HG03520 (cell line): ENCODE measurements around the gene LRRC9.
"Not testable (repeated sequence)": the region's sequence is repeated elsewhere in the genome, so short reads cannot be mapped to it uniquely, and the experiment has no call there.

Experiments
- ATAC-seq: cut with Tn5 transposase; IDR thresholded peaks from one replicate; pipeline ENCODE4 v1.9.1; 2021; ENCODE audit warnings: mild to moderate bottlenecking, moderate library complexity; ENCODE audit not compliant: unreplicated experiment

LRRC9 gene

GRCh38 chr14:59952141-59952540, 32.2 kb downstream of the LRRC9 start:
- not testable (repeated sequence) for ATAC-seq

DNA sequence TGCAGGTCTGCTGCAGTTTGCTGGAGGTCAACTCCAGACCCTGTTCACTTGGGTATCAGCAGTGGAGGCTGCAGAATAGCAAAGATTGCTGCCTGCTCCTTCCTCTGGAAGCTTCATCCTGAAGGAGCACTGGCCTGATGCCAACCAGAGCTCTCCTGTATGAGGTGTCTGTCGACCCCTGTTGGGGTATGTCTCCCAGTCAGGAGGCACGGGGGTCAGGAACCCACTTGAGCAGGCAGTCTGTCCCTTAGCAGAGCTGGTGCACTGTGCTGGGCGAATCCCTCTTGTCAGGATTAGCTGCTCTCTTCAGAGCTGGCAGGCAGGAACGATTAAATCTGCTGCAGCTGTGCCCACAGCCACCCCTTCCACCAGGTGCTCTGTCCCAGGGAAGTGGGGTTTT, 37.9 kb downstream of the LRRC9 start:
- ATAC-seq: not testable (repeated sequence)

DNA sequence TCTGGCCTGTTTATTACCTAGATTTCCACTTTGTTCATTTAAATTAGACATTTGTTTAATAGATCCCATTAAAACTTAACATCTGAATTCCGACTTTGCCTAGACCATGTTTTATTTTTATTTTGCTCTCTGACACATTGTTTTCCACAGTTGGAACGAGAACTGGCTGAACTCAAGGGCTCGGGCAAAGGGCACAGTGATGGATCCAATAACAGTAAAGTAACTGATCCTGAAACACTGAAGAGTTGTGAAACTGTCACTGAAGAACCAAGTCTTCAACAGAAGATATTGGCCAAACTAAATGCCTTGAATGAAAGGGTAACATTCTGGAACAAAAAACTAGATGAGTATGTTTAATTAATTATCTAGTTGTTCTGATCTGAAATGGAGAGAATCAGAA, 39.7 kb downstream of the LRRC9 start:
- ATAC-seq: no peak

- ATAC-seq: peak; percentile 49
Measured at GRCh38 chr14:59961518-59962062, 41.6 kb downstream of the LRRC9 start.

DNA sequence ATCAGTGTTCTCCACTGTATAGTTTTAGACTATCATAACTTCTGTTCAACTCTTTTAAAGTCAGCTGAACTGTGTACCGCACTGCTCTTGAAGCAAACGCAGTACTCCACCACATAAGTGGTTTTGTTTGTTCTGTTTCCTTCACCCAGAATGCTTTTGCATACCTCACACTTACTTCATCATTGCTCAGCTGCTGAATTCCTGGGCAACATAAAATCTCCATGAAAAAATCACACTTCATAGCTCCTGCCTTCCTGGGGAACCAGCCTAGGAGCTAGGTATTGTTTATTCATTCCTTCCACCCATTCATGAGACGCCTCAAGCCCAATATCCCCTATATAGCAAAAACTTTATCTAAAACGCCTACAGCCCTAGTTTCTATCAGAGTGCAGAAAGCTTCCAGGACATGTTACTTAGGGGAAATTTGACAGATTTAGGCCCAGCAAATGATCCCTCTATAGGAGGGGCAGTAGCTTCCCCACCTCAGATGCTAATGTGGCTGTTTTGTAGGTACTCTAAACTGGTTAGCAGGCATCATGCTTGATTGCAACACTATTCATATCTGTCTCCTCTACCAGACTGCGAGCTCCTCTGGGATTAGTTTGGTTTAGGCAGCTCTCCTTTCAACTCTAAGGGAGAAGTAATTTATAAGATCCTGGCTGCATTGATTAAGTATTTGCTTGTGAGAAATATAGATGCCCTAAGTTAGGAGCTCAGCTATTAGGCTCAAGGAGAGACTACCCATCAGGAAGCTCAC, 44.5 kb downstream of the LRRC9 start:
- peak; percentile 5 for ATAC-seq

DNA sequence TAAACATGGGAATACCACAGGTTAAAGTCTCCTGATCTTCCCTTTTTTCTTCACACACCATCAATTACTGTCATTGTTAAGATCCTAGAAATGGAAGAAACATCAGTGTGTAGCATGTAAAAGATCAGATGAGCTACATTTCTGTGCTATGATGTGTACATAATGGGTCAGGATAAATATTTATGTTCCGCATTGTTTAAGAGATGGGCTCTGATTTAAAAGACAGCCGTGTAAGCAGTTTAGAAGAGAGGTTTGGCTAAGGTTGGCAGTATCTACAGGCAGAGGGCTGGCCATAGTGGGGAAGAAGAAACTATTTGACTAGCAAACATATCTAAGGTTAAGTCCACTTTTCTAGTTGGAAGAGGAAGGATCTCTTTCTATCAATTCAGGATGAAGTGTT, 49.4 kb downstream of the LRRC9 start:
- ATAC-seq: no peak

DNA sequence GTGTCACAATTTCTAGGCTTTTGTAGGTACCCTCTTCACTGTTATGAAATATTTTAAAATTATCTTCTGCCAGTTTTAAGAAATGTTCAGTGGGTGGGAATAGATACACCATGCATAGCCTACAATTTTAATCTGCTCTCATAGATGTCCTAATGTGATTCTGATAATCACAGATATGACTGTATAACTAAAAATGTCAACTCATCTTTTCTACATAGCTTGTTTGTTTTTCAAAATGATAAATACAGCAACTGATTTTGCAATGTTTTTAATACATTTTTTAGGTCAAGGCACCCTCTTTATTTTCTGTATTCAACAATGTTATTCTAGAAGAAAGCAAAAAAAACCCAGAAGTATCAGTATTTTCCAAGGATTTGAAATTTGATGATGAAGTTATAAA, 61.6 kb downstream of the LRRC9 start:
- ATAC-seq: no peak

- ATAC-seq: no peak
Measured at GRCh38 chr14:59983048-59983447, 63.1 kb downstream of the LRRC9 start.

DNA sequence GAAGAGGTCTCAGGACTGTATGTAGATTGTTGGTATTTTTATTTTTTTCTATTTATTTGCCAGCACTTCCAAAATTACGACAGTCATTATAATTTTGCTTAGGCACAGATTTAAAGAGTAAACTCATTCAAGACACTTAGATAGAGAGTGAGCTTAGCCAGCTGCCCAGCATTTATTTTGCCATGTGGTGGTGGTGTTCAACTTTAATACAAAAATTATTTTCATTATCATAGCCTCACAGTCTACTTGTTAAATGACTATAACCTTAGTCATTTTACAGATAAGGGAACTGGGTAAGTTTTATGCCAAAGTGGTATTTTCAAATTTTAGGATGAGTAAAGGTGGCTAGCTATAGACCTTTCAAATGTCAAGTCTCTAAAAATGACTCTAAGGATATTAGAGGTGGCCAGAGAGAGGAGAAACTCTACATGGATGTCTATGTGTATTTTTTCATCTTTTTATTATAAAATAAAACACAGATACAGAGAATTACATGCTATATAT, 66.7 kb downstream of the LRRC9 start:
- ATAC-seq: no peak

GRCh38 chr14:59997449-59997848, 77.5 kb downstream of the LRRC9 start:
- no peak for ATAC-seq

DNA sequence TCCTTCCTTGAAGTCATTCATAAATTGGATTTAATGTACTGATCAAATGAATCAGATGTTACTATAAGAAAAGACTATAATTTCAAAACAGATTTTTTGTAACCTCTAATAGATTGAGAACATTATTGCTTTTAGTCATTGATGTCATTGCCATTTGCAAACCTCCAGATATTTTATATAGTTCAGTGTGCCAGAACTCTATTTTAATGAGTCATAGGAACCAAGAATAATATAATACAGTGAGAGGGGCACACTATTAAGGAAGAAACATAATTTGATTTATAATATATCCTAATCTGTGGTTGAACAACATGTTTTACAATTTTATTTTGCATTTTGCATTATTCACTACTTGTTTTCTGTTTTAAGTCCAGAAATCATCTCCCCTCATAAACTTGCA, 78.0 kb downstream of the LRRC9 start:
- no peak for ATAC-seq

- no peak for ATAC-seq
Measured at GRCh38 chr14:59998564-59998963, 78.6 kb downstream of the LRRC9 start.

DNA sequence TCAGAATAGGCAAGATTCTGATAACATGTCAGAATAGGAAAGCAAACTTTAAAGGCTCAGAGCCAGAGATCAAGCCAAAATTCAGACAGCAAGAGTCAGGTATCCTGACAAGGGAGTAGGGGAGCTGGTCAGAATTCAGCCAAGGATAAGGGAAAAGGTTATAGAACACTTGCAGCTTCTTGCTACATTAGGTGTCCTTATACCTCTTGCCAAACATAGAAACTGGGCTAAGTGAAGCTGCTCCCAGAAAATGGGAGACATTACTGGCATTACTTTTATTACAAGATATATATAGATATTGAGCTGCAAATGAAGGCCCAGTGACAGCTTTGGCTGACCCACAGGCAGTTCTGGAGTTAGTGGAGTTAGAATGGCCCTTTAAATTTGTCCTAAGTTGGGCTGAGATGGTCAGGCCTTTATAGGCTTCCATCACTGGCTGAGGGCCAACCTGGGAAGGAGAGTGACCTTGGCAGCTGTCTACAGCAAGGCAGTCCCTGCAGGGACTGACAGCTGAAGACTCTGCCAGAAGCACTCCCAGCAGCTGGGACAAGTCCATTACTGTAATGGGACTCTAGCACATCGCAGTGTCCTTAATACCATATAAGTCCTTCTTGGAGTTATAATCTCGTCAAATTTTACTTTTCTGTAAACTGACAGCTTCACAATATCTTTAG, 83.0 kb downstream of the LRRC9 start:
- ATAC-seq: no peak

DNA sequence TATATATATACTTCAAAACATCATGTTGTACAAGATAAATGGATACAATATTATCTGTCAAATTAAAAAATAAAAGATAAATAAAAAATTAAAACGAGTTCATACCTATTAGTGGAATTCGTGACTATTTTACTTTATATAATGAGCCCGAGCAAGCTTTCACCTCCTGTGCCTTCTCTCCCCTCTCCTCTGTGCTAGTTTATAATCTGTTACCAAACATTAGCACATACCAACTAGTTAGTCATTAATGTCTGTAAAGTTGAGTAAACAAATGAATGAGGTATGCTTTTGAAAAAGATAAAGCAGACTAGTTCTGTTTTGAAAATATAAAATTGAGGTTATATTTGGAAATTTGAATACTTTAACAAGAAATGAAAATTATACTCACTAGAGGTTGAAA, 84.0 kb downstream of the LRRC9 start:
- no peak for ATAC-seq

- no peak for ATAC-seq
Measured at GRCh38 chr14:60008042-60008441, 88.1 kb downstream of the LRRC9 start.

DNA sequence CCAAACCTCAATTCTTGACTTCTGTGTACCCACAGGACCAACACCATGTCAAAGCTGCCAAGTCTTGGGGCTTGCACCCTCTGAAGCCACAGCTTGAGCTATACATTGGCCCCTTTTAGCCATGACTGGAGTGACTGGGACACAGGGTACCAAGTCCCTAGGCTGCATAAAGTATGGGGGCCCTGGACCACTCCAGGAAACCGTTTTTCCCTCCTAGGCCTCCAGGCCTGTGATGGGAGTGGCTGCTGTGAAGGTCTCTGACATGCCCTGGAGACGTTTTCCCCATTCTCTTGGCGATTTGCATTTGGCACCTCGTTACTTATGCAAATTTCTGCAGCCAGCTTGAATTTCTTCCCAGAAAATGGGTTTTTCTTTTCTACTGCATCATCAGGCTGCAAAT, 90.3 kb downstream of the LRRC9 start:
- not testable (repeated sequence) for ATAC-seq

DNA sequence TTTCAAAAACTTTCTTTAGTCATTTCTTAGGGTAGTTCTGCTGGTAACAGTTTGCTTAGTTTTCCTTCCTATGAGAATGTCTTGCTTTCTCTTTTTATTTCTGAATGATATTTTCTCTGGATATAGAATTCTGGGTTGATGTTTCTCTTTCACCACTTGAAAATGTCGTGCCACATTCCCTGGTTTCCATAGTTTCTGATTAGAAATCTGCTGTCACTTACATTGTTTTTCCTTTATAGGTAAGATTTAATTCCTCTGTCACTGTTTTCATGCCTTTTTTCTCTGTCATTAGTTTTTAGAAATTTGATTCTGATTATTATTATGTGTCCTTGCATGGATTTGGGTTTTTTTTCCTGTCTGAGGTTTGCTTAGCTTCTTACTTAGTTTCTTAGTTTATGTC, 94.5 kb downstream of the LRRC9 start:
- no peak for ATAC-seq

GRCh38 chr14:60021619-60022018, 101.7 kb downstream of the LRRC9 start:
- no peak for ATAC-seq

- no peak for ATAC-seq
Measured at GRCh38 chr14:60025571-60025970, 105.6 kb downstream of the LRRC9 start.

DNA sequence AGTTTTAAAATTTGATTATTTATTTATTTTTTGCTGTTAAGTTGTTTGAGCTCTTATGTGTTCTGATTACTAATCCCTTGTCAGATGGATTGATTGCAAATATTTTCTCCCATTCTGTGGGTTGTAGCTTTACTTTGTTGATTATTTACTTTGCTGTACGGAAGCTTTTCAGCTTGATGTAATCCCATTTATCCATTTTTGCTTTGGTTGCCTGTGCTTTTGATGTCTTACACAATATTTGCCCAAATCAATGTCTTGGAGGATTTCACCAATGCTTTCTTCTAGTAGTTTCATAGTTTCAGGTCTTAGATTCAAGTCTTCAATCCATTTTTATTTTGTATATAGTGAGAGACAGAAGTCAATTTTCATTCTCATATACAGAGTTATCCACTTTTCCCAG, 115.2 kb downstream of the LRRC9 start:
- ATAC-seq: no peak

GRCh38 chr14:60047976-60048375, 128.0 kb downstream of the LRRC9 start:
- ATAC-seq: not testable (repeated sequence)

- ATAC-seq: no peak
Measured at GRCh38 chr14:60051721-60052221, 131.8 kb downstream of the LRRC9 start.
